Stomach (tissue), 19 donors: ENCODE data around the gene UHRF2. TPM values are rescaled to one million over a fixed set of nuclear protein-coding genes. Genes with fewer than 3 reads are reported as not detected.
"Not testable (repeated sequence)": the region's sequence is repeated elsewhere in the genome, so short reads cannot be mapped to it uniquely, and the experiment has no call there.

Source experiments
- DNase-seq, 2 donors: peaks; one replicate each; pipeline versions ENCODE4 v3.0.0 to v3.0.0-alpha.2; 2013 to 2019
- H3K27ac ChIP-seq, 5 donors: fragments of 200-600 bp in 4 of 5; sonication (generic) in 4 of 5; one replicate each; pipeline ENCODE4 v1.5.1; 2013 to 2019; ENCODE audit warnings: mild to moderate bottlenecking in 1 of 5, moderate library complexity in 1 of 5
- H3K27me3 ChIP-seq, 3 donors: fragments of 200-600 bp; sonication (generic); one replicate each; pipeline ENCODE4 v1.5.1; 2017 to 2019; ENCODE audit warnings: mixed run types in 1 of 3
- H3K36me3 ChIP-seq, 4 donors: fragments of 200-600 bp; sonication (generic); 1 replicate in 3 of 4; 2 replicates in 1 of 4; pipeline ENCODE4 v1.5.1; 2016 to 2019
- H3K4me1 ChIP-seq, 4 donors: fragments of 200-600 bp; sonication (generic); one replicate each; pipeline ENCODE4 v1.5.1; 2016 to 2019
- H3K4me3 ChIP-seq, 4 donors: fragments of 200-600 bp; sonication (generic) in 3 of 4; one replicate each; pipeline ENCODE4 v1.5.1; 2016 to 2019; ENCODE audit warnings: mild to moderate bottlenecking in 1 of 4
- H3K9me3 ChIP-seq, 4 donors: fragments of 200-600 bp; sonication (generic); one replicate each; pipeline ENCODE4 v1.5.1; 2016 to 2019
- EP300 ChIP-seq: sonication (generic); formaldehyde crosslinking; IDR thresholded peaks from one replicate; pipeline ENCODE4 v1.6.1; 2017; ENCODE audit warnings: antibody characterized with exemption
- POLR2A ChIP-seq, 4 donors: fragments of 450-650 bp; IDR thresholded peaks; one replicate each; pipeline ENCODE4 v1.6.1; 2016; ENCODE audit warnings: antibody characterized with exemption in 4 of 4, control low read depth in 2 of 4, mild to moderate bottlenecking in 1 of 4, moderate library complexity in 1 of 4
- POLR2AphosphoS5 ChIP-seq, 3 donors: sonication (generic); formaldehyde crosslinking; IDR thresholded peaks; one replicate each; pipeline ENCODE4 v1.6.1; 2016; ENCODE audit warnings: antibody characterized with exemption in 3 of 3
- WGBS, 5 donors: extraction: QIAGEN DNeasy Blood & Tissue Kit in 3 of 5; methylation state at CpG; one replicate each; pipeline versions ENCODE4 v1.1.5 to v1.1.7; 2013 to 2018; 5-methylcytosine and 5-hydroxymethylcytosine counted together
- intact Hi-C: fragments of 100-400 bp; cut with DNase I; formaldehyde crosslinking; loops from one replicate; pipeline ENCODE4 v1.15.1; 2023; ENCODE audit warnings: low total_unique reads
- long read RNA-seq, 10 donors: transcript quantifications; one replicate each; lab custom pipeline, GENCODE V29; 2026
- polyA plus RNA-seq, 3 donors: library from polyadenylated mRNA; stranded (reverse); fragments of 200-250 nt; gene quantifications; one replicate each; pipeline ENCODE4 v1.2.3, GENCODE V29; 2013
- total RNA-seq, 5 donors: library from RNA; depleted of rRNA; stranded (reverse); fragments of >200 nt; gene quantifications; one replicate each; pipeline versions ENCODE4 v1.1.0 to v1.2.3, GENCODE V29; 2014 to 2016
- TF ChIP-seq, protein P1 (sequence below), 7 experiments: fragments of 450-650 bp in 4 of 7; fragments of 200-600 bp in 3 of 7; sonication (generic) in 3 of 7; IDR thresholded peaks; one replicate each; pipeline ENCODE4 v1.5.1; 2016 to 2019; ENCODE audit warnings: antibody characterized with exemption in 7 of 7, control low read depth in 2 of 7, mild to moderate bottlenecking in 1 of 7
- donor health status: healthy with polysubstance abuse.
- donor health status: Bipolar disorder and iron deficiency.
- donor health status: healthy.

Gene UHRF2, protein sequence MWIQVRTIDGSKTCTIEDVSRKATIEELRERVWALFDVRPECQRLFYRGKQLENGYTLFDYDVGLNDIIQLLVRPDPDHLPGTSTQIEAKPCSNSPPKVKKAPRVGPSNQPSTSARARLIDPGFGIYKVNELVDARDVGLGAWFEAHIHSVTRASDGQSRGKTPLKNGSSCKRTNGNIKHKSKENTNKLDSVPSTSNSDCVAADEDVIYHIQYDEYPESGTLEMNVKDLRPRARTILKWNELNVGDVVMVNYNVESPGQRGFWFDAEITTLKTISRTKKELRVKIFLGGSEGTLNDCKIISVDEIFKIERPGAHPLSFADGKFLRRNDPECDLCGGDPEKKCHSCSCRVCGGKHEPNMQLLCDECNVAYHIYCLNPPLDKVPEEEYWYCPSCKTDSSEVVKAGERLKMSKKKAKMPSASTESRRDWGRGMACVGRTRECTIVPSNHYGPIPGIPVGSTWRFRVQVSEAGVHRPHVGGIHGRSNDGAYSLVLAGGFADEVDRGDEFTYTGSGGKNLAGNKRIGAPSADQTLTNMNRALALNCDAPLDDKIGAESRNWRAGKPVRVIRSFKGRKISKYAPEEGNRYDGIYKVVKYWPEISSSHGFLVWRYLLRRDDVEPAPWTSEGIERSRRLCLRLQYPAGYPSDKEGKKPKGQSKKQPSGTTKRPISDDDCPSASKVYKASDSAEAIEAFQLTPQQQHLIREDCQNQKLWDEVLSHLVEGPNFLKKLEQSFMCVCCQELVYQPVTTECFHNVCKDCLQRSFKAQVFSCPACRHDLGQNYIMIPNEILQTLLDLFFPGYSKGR
- total RNA-seq (100 to 1,000 TPM in 1 of 5 donors, 10 to 100 TPM in 4; 42.6 to 114 (median 57.1) TPM), polyA plus RNA-seq (10 to 100 TPM in 2 of 3 donors, 1 to 10 TPM in 1; 9.4 to 18.4 (median 10.2) TPM)
- long read RNA-seq, donor 1, partial matches to known transcripts, result 0 of 1 reads
- long read RNA-seq, donor 1, other reads (novel, unspliced or antisense), result 0 of 1 reads
- long read RNA-seq, donor 2, partial matches to known transcripts, result 0 of 3 reads
- long read RNA-seq, donor 2, other reads (novel, unspliced or antisense), result 0 of 3 reads
- long read RNA-seq, donor 3, partial matches to known transcripts, result 0 of 2 reads
- long read RNA-seq, donor 3, other reads (novel, unspliced or antisense), result 0 of 2 reads
- long read RNA-seq, donor 4, result 0 reads
- long read RNA-seq, donor 5, partial matches to known transcripts, result 0 of 5 reads
- long read RNA-seq, donor 5, other reads (novel, unspliced or antisense), result 0 of 5 reads
- long read RNA-seq, donor 6, partial matches to known transcripts, result 6 of 11 reads
- long read RNA-seq, donor 6, other reads (novel, unspliced or antisense), result 0 of 11 reads
- long read RNA-seq, donor 7, partial matches to known transcripts, result 0 of 4 reads
- long read RNA-seq, donor 7, other reads (novel, unspliced or antisense), result 0 of 4 reads
- long read RNA-seq, donor 8, partial matches to known transcripts, result 0 of 4 reads
- long read RNA-seq, donor 8, other reads (novel, unspliced or antisense), result 0 of 4 reads
- long read RNA-seq, donor 9, partial matches to known transcripts, result 0 of 1 reads
- long read RNA-seq, donor 9, other reads (novel, unspliced or antisense), result 0 of 1 reads
- long read RNA-seq, donor 10, partial matches to known transcripts, result 0 of 2 reads
- long read RNA-seq, donor 10, other reads (novel, unspliced or antisense), result 0 of 2 reads

DNA sequence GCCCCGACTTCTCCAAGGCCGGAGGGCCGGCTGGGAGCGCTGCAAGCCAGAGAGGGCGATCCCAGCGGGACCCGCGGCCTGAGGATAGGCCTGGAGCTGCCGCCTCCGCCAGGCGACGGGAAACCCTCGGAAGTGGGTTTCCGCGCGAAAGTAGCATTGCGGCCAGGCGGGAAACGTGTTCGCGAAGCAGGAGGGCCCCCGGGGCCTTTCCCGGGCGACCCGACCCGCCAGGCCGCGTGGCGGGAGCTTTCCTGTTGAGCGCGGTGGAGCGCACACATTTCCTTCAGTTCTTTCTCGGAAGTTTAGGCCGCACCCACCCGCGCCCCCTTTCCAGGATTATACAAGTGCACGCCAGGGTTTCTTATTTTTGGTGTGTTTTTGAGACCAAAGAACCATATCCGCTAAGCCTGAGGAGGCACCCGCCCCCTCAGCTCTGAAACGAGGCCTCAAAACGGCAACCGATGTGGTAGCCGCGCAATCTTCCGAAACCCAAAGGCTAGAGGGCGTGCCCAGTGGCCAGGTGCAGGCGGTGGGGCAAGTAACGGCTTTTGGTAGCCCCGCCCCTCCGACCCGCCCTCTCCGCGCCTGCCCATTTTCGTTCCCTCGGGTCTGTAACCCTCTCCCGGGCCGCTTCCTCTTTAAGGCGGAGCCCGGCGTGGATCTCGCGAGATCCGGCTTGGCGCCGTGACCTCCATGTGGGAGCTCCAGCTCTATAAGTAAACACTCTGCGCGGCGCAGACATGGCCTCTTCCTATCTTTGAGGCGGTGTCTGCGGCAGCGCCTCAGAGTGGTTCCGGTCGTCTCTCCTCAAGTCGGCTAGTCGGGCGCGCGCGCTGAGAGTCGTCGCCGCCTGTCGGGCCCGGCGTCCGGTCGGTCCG, at the start of gene UHRF2:
UHRF2 (plus strand) TSS at position 713 of the 878 bp plus-strand sequence. CDS start 292 bp downstream, outside the sequence.
- 2 to 4% (median 3%) methylated on average over 63 to 88 of the region's 88 CpGs for WGBS, 5 donors

DNA sequence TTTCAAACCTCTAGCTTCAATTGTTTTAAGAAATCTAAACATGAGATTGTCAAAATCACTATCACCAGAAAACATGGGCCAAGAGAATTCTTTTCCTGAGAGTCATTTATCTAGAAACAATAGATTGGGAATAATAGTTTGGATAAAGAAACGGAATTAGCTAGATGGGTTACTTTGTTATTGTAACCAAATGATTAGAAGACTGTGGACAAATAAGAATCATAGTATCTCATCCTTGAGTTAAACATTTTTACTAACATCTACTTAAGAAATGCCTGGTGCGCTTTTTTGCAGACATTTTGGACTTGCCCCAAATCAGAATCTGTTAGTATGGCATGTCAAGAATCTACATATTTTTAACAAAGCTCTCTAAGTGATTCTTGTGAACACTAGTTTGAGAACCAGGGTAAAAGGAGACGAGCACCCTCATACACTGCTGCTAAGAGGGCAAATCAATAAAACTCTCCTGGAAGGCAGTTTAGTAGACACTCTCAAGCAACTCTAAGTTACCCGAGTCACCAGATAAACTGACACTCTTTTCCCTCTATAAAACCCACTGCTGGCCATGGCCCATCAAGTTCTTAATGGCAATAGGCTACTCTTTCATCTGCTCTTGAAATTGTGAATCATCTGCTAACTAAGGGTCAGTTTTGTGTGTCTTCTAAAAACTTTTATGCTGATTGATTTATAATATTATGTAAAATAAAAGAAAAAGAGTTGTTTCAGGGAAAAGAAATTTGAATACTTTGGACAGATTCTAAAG, 45.7 kb upstream of the UHRF2 start:
- intact Hi-C loops, result no loop called here
- no peak for DNase-seq
- TF ChIP-seq POLR2AphosphoS5 (IDR thresholded peaks at IDR 0.05) (no peak), EP300 (no peak)
- Histone ChIP-seq H3K4me1 (no peaks in the 10 kb centered on the region), H3K4me3 (no peak overlapping the region), H3K36me3 (no peaks in the 10 kb centered on the region), H3K27ac (no peak overlapping the region), H3K27me3 (no peaks in the 10 kb centered on the region), H3K9me3 (peaks cover 0 to 13% (median 10%) of the 10 kb centered on the region in 4 donors)
- WGBS, 5 donors, result 61 to 69% (median 66%) methylated on average over 4 of the region's 4 CpGs

More for the DNA sequence above, at the start of gene UHRF2:
- no peaks in the 10 kb centered on the region for H3K9me3 ChIP-seq
- H3K27ac ChIP-seq, result peak within 1 kb of the TSS; percentile 84 to 92 (median 88)
- no peaks in the 10 kb centered on the region for H3K36me3 ChIP-seq
- DNase-seq, result peak; percentile 99
- H3K4me3 ChIP-seq, result peak within 1 kb of the TSS; percentile 91 to 99 (median 96)
- no peaks in the 10 kb centered on the region for H3K27me3 ChIP-seq
- TF ChIP-seq, protein P1, sequence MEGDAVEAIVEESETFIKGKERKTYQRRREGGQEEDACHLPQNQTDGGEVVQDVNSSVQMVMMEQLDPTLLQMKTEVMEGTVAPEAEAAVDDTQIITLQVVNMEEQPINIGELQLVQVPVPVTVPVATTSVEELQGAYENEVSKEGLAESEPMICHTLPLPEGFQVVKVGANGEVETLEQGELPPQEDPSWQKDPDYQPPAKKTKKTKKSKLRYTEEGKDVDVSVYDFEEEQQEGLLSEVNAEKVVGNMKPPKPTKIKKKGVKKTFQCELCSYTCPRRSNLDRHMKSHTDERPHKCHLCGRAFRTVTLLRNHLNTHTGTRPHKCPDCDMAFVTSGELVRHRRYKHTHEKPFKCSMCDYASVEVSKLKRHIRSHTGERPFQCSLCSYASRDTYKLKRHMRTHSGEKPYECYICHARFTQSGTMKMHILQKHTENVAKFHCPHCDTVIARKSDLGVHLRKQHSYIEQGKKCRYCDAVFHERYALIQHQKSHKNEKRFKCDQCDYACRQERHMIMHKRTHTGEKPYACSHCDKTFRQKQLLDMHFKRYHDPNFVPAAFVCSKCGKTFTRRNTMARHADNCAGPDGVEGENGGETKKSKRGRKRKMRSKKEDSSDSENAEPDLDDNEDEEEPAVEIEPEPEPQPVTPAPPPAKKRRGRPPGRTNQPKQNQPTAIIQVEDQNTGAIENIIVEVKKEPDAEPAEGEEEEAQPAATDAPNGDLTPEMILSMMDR (IDR thresholded peaks at IDR 0.05), result no peak
- peak; percentile 73 to 93 (median 92) for TF ChIP-seq POLR2AphosphoS5 (IDR thresholded peaks at IDR 0.05)
- no peak for TF ChIP-seq EP300
- peak in 1 of 4 donors; percentile 28 for TF ChIP-seq POLR2A (IDR thresholded peaks at IDR 0.05)
- intact Hi-C loops, result no loop called here
- peaks cover 17 to 40% (median 29%) of the 10 kb centered on the region in 4 donors for H3K4me1 ChIP-seq

DNA sequence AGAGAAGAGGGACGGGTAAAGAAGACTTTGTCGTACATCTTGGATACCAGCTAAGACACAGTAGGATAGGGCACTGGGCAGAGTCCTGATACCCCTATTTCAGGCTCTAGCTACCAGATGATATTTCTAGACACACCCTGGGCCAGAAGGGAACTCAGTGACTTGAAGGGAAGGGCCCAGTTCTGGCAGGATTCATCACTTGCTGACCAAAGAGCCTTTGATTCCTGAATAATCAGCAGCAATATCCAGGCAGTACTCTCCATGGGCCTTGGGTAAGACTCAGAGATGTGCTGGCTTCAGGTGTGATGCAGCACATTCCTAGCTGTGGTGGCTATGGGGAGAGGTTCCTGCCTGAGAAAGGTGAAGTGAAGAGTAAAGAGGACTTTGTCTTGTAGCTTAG, 44.2 kb upstream of the UHRF2 start:
- TF ChIP-seq POLR2AphosphoS5 (IDR thresholded peaks at IDR 0.05), result no peak
- TF ChIP-seq POLR2A (IDR thresholded peaks at IDR 0.05), result no peak
- TF ChIP-seq, protein P1 (IDR thresholded peaks at IDR 0.05), result no peak
- TF ChIP-seq EP300, result no peak
- intact Hi-C loops, result no loop called here
- Histone ChIP-seq H3K27ac (no peak overlapping the region), H3K36me3 (no peaks in the 10 kb centered on the region), H3K4me1 (no peaks in the 10 kb centered on the region), H3K9me3 (peaks cover 0 to 16% (median 12%) of the 10 kb centered on the region in 4 donors), H3K4me3 (no peak overlapping the region), H3K27me3 (no peaks in the 10 kb centered on the region)
- no peak for DNase-seq
- 71 to 100% (median 96%) methylated on average over 1 to 2 of the region's 2 CpGs for WGBS, 5 donors

DNA sequence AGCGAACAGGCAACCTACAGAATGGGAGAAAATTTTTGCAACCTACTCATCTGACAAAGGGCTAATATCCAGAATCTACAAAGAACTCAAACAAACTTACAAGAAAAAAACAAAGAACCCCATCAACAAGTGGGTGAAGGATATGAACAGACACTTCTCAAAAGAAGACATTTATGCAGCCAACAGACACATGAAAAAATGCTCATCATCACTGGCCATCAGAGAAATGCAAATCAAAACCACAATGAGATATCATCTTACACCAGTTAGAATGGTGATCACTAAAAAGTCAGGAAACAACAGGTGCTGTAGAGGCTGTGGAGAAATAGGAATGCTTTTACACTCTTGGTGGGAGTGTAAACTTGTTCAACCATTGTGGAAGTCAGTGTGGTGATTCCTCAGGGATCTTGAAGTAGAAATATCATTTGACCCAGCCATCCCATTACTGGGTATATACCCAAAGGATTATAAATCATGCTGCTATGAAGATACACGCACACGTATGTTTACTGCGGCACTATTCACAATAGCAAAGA, 31.5 kb upstream of the UHRF2 start:
- DNase-seq, H3K27ac ChIP-seq, H3K36me3 ChIP-seq, intact Hi-C loops, H3K4me1 ChIP-seq, H3K9me3 ChIP-seq, H3K4me3 ChIP-seq, H3K27me3 ChIP-seq: not testable (repeated sequence)
- WGBS, 5 donors, result 84 to 94% (median 90%) methylated on average over 4 of the region's 4 CpGs
